Panc1 (cell line): ENCODE results near the gene TRIP10. TPM values are rescaled to one million over a fixed set of nuclear protein-coding genes. Genes with fewer than 3 reads are reported as not detected.

Experiments used
- ATAC-seq: fragments of 200-7000 bp; cut with Tn5 transposase; 2 replicates; pipeline ENCODE4 v1.9.1; 2020; ENCODE audit warnings: mild to moderate bottlenecking, moderate library complexity
- BruUV-seq: library from RNA; stranded (reverse); fragments of 400-500 nt; replicated peaks from 2 replicates; lab custom pipeline; 2021; lab: Mats Ljungman, UMichigan
- CTCF ChIA-PET: fragments of 300-600 bp; sonication (Branson Sonifier 250); formaldehyde crosslinking; loops from one replicate; lab custom pipeline; 2022; ENCODE audit warnings: antibody characterized with exemption; lab: Charles Lee
- POLR2A ChIA-PET: fragments of 300-600 bp; sonication (Branson Sonifier 250); formaldehyde crosslinking; loops from one replicate; lab custom pipeline; 2022; ENCODE audit warnings: antibody characterized with exemption; lab: Charles Lee
- DNase-seq: peaks from one replicate; pipeline ENCODE4 v3.0.0-alpha.2; 2010; ENCODE audit warnings: low read depth, low spot score
- H3K27ac ChIP-seq: 2 replicates; pipeline ENCODE4 v1.5.1; 2011; ENCODE audit warnings: mild to moderate bottlenecking, low read length, inconsistent platforms
- H3K27me3 ChIP-seq: fragments of 200-500 bp; sonication (Bioruptor generic); 2 replicates; pipeline ENCODE4 v1.6.0; 2014; ENCODE audit warnings: low read length, inconsistent platforms; ENCODE audit not compliant: control insufficient read depth, insufficient read depth
- H3K36me3 ChIP-seq: fragments of 200-500 bp; sonication (Bioruptor generic); 2 replicates; pipeline ENCODE4 v1.5.1; 2014; ENCODE audit warnings: inconsistent platforms, mild to moderate bottlenecking, low read length, moderate library complexity; ENCODE audit not compliant: control insufficient read depth, insufficient read depth
- H3K4me1 ChIP-seq: 2 replicates; pipeline ENCODE4 v1.5.1; 2011; ENCODE audit warnings: inconsistent platforms, mild to moderate bottlenecking, low read length, moderate library complexity; ENCODE audit not compliant: control insufficient read depth, insufficient read depth
- H3K4me3 ChIP-seq, 2 experiments: 2 replicates each; pipeline ENCODE4 v1.5.1; 2011 to 2012; ENCODE audit warnings: low read depth in 2 of 2, low read length in 2 of 2, mild to moderate bottlenecking in 2 of 2, inconsistent platforms in 1 of 2, moderate library complexity in 1 of 2
- H3K9me3 ChIP-seq: fragments of 200-500 bp; sonication (Bioruptor generic); 2 replicates; pipeline ENCODE4 v1.5.1; 2014; ENCODE audit warnings: low read depth, mild to moderate bottlenecking, inconsistent platforms, low read length, moderate library complexity; ENCODE audit not compliant: control insufficient read depth, insufficient read depth
- CTCF ChIP-seq: fragments of 450-650 bp; IDR thresholded peaks from 2 replicates; pipeline ENCODE4 v1.5.1; 2017; ENCODE audit warnings: mild to moderate bottlenecking
- POLR2AphosphoS5 ChIP-seq: IDR thresholded peaks from 2 replicates; pipeline ENCODE4 v1.6.1; 2012; ENCODE audit warnings: mild to moderate bottlenecking, low read depth, low read length, moderate library complexity
- REST ChIP-seq, 2 experiments: IDR thresholded peaks; 2 replicates each; pipeline ENCODE4 v1.6.1; 2011 to 2012; ENCODE audit warnings: low read depth in 2 of 2, control low read depth in 1 of 2, low read length in 1 of 2, mild to moderate bottlenecking in 1 of 2, moderate library complexity in 1 of 2; ENCODE audit not compliant: insufficient read depth in 1 of 2
- SIN3A ChIP-seq: IDR thresholded peaks from 2 replicates; pipeline ENCODE4 v1.6.1; 2012; ENCODE audit warnings: low read depth, mild to moderate bottlenecking, low read length, moderate library complexity, borderline replicate concordance; ENCODE audit not compliant: insufficient read depth
- TCF7L2 ChIP-seq: IDR thresholded peaks from 2 replicates; pipeline ENCODE4 v1.6.1; 2011; ENCODE audit warnings: mild to moderate bottlenecking, low read depth, low read length, inconsistent platforms
- in situ Hi-C: cut with HindIII; loops from 2 replicates; pipeline ENCODE4 v1.10.0; 2016; ENCODE audit warnings: low sequenced_read_pairs, low pct_unique_long_range_greater_than_20kb
- intact Hi-C: fragments of 100-400 bp; cut with micrococcal nuclease; formaldehyde crosslinking; loops from one replicate; pipeline ENCODE4 v1.10.0; 2022; ENCODE audit not compliant: unreplicated experiment
- total RNA-seq: library from RNA; stranded (reverse); gene quantifications from one replicate; pipeline ENCODE4 v1.2.1, GENCODE V29; 2021; ENCODE audit not compliant: unreplicated experiment

TRIP10 gene
- total RNA-seq, 1 experiment from 2014 or later, result 115 TPM

GRCh38 chr19:6712692-6713670 lies 26.5 kb upstream of the TRIP10 start:
- no peak overlapping the region for H3K27ac ChIP-seq
- intact Hi-C loops, result no loop called here
- no peaks in the 10 kb centered on the region for H3K27me3 ChIP-seq
- no peaks in the 10 kb centered on the region for H3K36me3 ChIP-seq
- CTCF ChIA-PET, result no interaction called here
- TF ChIP-seq CTCF (no peak), TCF7L2 (no peak), POLR2AphosphoS5 (no peak), SIN3A (no peak)
- H3K9me3 ChIP-seq, result no peaks in the 10 kb centered on the region
- H3K4me1 ChIP-seq, result no peaks in the 10 kb centered on the region
- no TSS peak for BruUV-seq
- DNase-seq (no peak), ATAC-seq (no peak)
- no peak overlapping the region for H3K4me3 ChIP-seq
- POLR2A ChIA-PET, result no interaction called here
- in situ Hi-C loops, result no loop called here

- Histone ChIP-seq H3K4me1 (no peaks in the 10 kb centered on the region), H3K27me3 (no peaks in the 10 kb centered on the region), H3K27ac (no peak overlapping the region), H3K4me3 (no peak overlapping the region), H3K36me3 (no peaks in the 10 kb centered on the region), H3K9me3 (no peaks in the 10 kb centered on the region)
- CTCF ChIA-PET, result no interaction called here
- ATAC-seq (peak; percentile 43; the same call in 1 of the 2 replicates), DNase-seq (no peak)
- in situ Hi-C loops, result no loop called here
- POLR2A ChIA-PET, result no interaction called here
- TF ChIP-seq POLR2AphosphoS5 (no peak), SIN3A (no peak), CTCF (no peak), REST (IDR thresholded peaks at IDR 0.05; ENCODE audit: insufficient read depth in 1 of 2, low read depth in 2 of 2, low read length in 1 of 2) (no peak), TCF7L2 (no peak)
- no TSS peak for BruUV-seq
- intact Hi-C loops, result no loop called here
Measured at GRCh38 chr19:6713773-6714692, 25.4 kb upstream of the TRIP10 start.
